GM21529 (cell line): ENCODE data around the gene KIFC3.
"Not testable (repeated sequence)": the region's sequence is repeated elsewhere in the genome, so short reads cannot be mapped to it uniquely, and the experiment has no call there.

Experiments used
- ATAC-seq: cut with Tn5 transposase; IDR thresholded peaks from one replicate; pipeline ENCODE4 v1.9.1; 2021; ENCODE audit not compliant: unreplicated experiment

Gene KIFC3

GRCh38 chr16:57788951-57789350 is 13.3 kb downstream of the KIFC3 start:
- ATAC-seq, result no peak

GRCh38 chr16:57788252-57788841 is 13.9 kb downstream of the KIFC3 start:
- no peak for ATAC-seq

- ATAC-seq, result no peak
These were observed 14.8 kb downstream of the KIFC3 start for GRCh38 chr16:57787519-57787905.

DNA sequence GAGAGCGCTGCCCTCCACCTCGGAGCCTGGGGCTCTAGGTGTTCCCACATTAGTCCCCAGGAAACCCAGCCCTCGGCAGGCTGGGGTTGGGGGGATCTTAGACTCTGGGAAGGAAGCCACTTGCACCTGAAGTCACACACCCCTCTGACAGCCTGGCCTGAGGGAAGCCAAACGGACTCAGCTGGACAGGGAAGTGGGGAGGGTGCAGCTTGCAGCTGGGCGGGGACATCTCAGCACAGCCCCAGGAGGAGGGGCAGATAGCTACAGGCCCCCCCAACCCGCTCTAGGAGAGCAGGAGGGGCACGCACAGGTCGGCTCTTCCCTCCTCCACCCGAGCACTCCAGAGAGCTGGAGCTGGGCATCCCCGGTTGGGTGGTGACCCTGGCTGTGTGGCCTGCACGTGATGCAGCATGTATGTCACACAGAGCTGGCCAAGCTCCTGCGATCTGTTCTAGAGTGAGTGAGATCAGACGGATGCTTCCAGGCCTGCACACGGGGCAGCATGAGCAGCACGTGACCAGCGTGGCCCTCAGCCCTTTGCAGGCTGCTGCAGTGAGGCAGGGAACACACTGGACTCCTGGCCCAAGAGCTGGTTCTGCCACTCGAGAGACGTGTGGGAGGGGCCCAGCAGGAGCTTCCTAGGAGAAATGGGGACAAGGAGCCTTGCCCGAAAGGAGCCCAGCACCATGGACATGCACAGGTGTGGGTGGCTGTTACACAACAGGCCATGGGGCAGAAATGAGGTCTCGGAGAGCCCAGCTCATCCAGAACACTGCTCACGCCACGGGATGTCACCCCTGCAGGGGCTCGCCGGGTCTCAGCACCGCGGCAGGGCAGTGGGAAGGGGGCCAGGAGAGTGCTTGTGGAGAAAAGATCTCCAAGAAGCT is 15.4 kb downstream of the KIFC3 start:
- ATAC-seq, result no peak

GRCh38 chr16:57785924-57786323 is 16.4 kb downstream of the KIFC3 start:
- ATAC-seq, result no peak

DNA sequence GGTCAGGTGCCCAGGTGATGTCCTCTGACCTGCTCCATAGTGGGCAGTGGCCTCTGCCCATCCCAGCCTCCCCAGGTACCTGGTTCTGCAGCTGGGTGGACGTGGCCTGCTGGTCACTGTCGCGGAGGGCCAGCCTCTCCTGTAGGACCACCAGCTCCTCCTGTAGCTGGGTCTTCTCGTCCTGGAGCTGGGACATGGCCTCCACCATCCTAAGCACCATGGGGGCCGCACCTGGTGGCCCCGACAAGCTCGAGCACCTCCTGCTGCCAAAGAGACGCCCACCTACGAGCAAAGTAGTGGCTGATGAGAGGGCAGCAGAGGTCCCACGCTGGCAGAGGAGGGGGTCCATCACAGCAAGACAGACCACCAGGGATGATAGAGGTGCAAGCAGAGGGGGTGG is 16.9 kb downstream of the KIFC3 start:
- ATAC-seq, result no peak

GRCh38 chr16:57784334-57784733 is 18.0 kb downstream of the KIFC3 start:
- no peak for ATAC-seq

DNA sequence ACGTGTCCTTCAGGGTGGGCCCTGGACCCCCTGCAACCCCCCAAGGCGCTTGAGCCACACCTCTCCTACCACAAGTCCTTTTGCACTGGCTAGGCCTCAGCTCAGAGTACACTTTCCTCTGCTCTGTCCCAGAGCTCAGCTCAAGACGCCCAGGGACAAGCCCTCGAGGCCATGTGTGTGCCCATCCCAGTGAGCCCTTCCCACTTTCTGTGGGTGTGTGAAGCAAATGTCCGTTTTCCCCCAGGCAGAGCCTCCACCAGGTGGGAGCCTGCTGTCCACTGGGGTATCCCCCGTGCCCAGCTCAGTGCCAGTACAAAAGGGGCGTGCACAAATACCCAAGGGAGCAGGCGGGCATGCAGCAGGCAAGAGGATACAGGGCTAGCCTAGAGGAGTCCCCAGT is 18.4 kb downstream of the KIFC3 start:
- ATAC-seq, result no peak

DNA sequence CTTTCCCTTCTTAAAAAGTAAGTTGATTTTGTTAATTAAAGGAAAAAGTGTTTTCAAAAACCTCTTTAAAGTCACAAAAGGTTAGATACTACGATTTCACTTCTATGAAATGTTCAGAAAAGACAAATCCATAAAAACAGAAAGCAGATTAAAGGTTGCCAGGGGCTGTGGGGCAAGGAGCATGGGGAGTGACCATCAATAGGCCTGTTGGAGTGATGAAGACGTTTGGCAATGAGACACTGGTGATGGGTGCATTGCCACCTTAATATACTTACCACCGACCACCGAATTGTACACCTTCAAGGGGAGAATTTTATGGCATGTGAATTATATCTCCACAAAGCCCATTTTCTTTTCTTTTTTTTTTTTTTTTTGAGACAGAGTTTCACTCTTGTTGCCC is 19.2 kb downstream of the KIFC3 start:
- no peak for ATAC-seq

DNA sequence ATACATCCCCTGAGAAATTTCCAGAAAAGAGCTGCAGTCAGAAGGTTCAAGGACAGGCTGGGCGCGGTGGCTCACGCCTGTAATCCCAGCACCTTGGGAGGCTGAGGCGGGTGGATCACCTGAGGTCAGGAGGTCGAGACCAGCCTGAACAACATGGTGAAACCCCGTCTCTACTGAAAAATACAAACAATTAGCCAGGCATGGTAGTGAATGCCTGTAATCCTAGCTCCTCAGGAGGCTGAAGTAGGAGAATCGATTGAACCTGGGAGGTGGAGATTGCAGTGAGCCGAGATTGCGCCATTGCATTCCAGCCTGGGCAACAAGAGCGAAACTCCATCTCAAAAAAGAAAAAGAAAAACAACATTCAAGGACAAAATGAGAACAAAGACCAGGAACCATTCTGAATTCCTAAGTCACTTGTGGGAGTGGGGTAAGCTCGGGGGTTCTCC is 19.7 kb downstream of the KIFC3 start:
- not testable (repeated sequence) for ATAC-seq

DNA sequence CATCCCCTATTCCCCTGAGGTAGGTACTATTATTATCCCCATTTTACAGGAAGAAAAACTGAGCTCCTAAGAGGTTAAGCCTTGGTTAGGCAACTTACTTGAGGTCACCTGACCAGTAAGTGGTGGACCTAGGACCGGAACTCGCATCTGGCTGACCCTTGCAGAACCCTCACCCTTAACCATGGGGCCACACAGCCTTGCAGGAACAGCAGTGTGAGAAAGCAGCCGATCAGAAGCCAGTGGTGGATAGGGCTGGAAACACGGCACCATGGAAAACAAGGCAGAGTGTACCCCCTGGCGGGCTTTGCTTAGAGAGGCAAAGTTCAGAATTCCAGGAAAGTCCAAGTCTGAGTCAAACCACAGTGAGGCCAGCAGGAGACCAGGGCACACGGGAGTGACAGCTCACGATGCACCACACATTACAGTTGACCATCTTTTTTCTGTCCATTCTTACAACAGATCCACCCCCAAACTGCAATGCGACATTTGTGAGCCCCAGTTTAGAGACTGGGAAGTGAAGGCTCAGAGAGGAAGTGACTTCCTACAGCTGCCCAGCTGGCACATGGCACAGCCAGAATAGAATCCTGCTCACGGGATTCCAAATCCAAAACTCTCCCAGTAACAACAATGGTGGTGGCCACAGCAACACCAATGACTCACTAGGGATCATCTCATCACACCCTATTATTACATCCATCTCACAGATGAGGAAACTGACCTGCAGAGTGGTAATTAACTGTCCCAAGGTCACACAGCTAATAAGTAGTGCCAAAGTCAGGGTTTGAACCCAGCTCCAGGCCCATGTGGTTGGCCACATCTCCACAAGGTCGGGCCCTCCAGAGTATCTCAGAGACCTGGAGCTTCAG is 20.3 kb downstream of the KIFC3 start:
- ATAC-seq, result no peak

- no peak for ATAC-seq
These were observed 20.9 kb downstream of the KIFC3 start for GRCh38 chr16:57781349-57781740.

GRCh38 chr16:57779836-57780235 is 22.5 kb downstream of the KIFC3 start:
- ATAC-seq, result not testable (repeated sequence)

DNA sequence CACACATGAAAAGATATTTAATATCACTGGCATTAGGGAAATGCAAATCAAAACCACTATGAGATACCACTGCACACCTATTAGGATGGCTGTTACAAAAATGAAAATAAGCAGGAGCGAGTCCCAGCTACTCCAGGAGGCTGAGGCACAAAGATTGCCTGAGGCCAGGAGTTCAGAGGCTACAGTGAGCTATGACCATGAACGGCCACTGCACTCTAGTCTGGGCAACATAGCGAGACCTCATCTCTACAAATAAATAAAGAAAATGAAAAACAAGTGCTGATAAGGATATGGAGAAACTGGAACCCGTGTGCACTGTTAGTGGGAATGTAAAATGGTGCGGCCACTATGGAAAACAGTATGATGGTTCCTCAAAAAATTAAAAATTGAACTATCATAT is 23.6 kb downstream of the KIFC3 start:
- ATAC-seq, result no peak

- ATAC-seq, result no peak
These were observed 26.4 kb downstream of the KIFC3 start for GRCh38 chr16:57775661-57776469.

- ATAC-seq, result no peak
These were observed 27.5 kb downstream of the KIFC3 start for GRCh38 chr16:57774705-57775285.

GRCh38 chr16:57773655-57774295 is 28.5 kb downstream of the KIFC3 start:
- no peak for ATAC-seq

DNA sequence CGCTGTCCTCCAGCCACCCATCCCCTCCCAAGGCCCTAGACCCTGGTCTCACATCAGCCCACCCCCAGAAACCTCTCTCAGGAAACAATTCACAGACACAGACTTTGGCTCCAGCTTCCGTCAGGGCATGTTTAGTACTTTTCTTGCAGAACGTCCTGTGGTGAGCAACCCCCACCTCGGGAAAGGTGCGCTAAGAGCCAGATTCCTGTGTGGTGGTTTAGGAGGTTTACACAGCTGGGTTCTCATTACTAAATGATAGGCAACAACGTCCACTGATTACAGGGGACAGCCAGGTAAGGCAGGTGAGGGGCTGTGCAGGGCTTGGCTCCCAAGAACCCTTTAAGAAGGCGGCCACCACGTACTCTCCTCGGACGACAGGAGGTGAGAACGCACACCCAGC is 29.3 kb downstream of the KIFC3 start:
- no peak for ATAC-seq

DNA sequence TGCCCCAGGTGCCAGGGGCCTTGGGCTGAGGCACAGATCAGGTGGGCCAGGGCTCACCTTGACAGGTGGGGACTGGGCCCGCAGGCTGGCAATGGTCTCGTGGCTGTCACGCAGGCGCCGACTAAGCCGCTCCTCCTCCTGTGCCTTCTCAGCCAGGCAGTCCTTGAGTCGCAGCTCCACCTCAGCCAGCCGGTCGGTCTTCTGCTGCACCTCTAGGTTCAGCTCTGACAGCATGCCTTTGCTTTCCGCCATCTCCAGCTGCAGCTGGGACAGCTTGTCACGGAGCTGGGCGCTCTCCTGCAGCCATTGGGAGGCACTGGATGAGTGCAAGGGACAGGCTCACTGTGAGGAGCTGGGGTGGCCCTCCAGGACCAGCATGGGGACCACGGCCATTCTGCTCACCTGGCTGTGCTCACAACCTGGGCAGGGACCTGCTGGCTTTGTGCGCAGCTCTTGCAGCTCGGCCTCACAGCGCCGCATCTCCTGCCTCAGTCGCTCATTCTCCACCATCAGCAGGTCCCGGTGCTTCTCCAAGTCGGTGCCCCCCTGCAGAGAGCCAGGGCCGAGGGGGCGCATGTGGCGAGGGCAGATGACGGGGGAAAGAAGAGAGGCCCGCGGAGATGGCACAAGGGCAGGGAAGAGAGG is 31.0 kb downstream of the KIFC3 start:
- no peak for ATAC-seq
